IMR-90 (cell line): Measurements from ENCODE around the gene PLOD1. TPM values are rescaled to one million over a fixed set of nuclear protein-coding genes. Genes with fewer than 3 reads are reported as not detected.
A peak's percentile ranks its signal among the peaks of the same experiment; 100 is the strongest.

ENCODE experiments used
- ATAC-seq: fragments of 200-7000 bp; cut with Tn5 transposase; 2 replicates; pipeline ENCODE4 v1.9.1; 2020; ENCODE audit warnings: low read depth, mild to moderate bottlenecking, moderate library complexity
- BruUV-seq: library from RNA; stranded (reverse); fragments of 400-500 nt; replicated peaks from 2 replicates; lab custom pipeline; 2021; lab: Mats Ljungman, UMichigan
- CTCF ChIA-PET: fragments of 300-600 bp; formaldehyde crosslinking; extraction: SDS; loops from one replicate; lab custom pipeline; 2021; ENCODE audit warnings: antibody characterized with exemption; lab: Yijun Ruan, JAX
- POLR2A ChIA-PET: fragments of 300-600 bp; sonication (Branson Sonifier 250); formaldehyde crosslinking; loops from one replicate; lab custom pipeline; 2022; ENCODE audit warnings: antibody characterized with exemption; ENCODE audit not compliant: unreplicated experiment; lab: Charles Lee
- DNase-seq: peaks from one replicate; pipeline ENCODE4 v3.0.0; 2013
- H2AFZ ChIP-seq: replicated peaks from 2 replicates; pipeline ENCODE3; 2013; ENCODE audit warnings: low read length, mild to moderate bottlenecking; ENCODE audit not compliant: poor library complexity
- H2AK5ac ChIP-seq: 2 replicates; pipeline ENCODE4 v1.6.1; 2013; ENCODE audit warnings: low read depth, low read length, inconsistent platforms
- H2AK9ac ChIP-seq: replicated peaks from 2 replicates; pipeline ENCODE3; 2013; ENCODE audit warnings: mild to moderate bottlenecking, low read depth, low read length, moderate library complexity; ENCODE audit not compliant: poor library complexity
- H2BK120ac ChIP-seq: 2 replicates; pipeline ENCODE4 v1.6.1; 2013; ENCODE audit warnings: low read depth, low read length, inconsistent platforms
- H2BK15ac ChIP-seq: 3 replicates; pipeline ENCODE4 v1.6.1; 2013; ENCODE audit warnings: low read depth, low read length, inconsistent platforms
- H2BK20ac ChIP-seq: 2 replicates; pipeline ENCODE4 v1.6.1; 2013; ENCODE audit warnings: low read depth, mild to moderate bottlenecking, inconsistent platforms, low read length, moderate library complexity
- H2BK5ac ChIP-seq: 2 replicates; pipeline ENCODE4 v1.6.1; 2013; ENCODE audit warnings: mild to moderate bottlenecking, low read depth, low read length, inconsistent platforms; ENCODE audit not compliant: poor library complexity, severe bottlenecking
- H3K14ac ChIP-seq: replicated peaks from 2 replicates; pipeline ENCODE4 v1.6.1; 2013; ENCODE audit warnings: low read depth, low read length, inconsistent platforms
- H3K18ac ChIP-seq: 2 replicates; pipeline ENCODE4 v1.6.1; 2013; ENCODE audit warnings: low read depth, low read length, control low read depth
- H3K23ac ChIP-seq: 2 replicates; pipeline ENCODE4 v1.6.1; 2013; ENCODE audit warnings: low read depth, low read length, inconsistent platforms
- H3K27ac ChIP-seq: 2 replicates; pipeline ENCODE4 v1.5.1; 2013; ENCODE audit warnings: mild to moderate bottlenecking, control low read depth, low read length; ENCODE audit not compliant: insufficient read depth
- H3K27me3 ChIP-seq: 2 replicates; pipeline ENCODE4 v1.6.1; 2013; ENCODE audit warnings: low read length; ENCODE audit not compliant: control insufficient read depth, insufficient read depth
- H3K36me3 ChIP-seq: 2 replicates; pipeline ENCODE4 v1.6.1; 2013; ENCODE audit warnings: low read length, mixed read lengths; ENCODE audit not compliant: control insufficient read depth, insufficient read depth
- H3K4ac ChIP-seq: 2 replicates; pipeline ENCODE4 v1.6.1; 2013; ENCODE audit warnings: low read depth, low read length, inconsistent platforms
- H3K4me1 ChIP-seq: 2 replicates; pipeline ENCODE4 v1.6.1; 2013; ENCODE audit warnings: low read length, mixed read lengths; ENCODE audit not compliant: control insufficient read depth, insufficient read depth
- H3K4me2 ChIP-seq: 2 replicates; pipeline ENCODE4 v1.6.1; 2013; ENCODE audit warnings: low read depth, mild to moderate bottlenecking, control low read depth, low read length, moderate library complexity
- H3K4me3 ChIP-seq: 2 replicates; pipeline ENCODE4 v1.5.1; 2013; ENCODE audit warnings: low read depth, mild to moderate bottlenecking, control low read depth, low read length, moderate library complexity; ENCODE audit not compliant: insufficient read depth
- H3K56ac ChIP-seq: 2 replicates; pipeline ENCODE4 v1.6.1; 2013; ENCODE audit warnings: low read length, inconsistent platforms; ENCODE audit not compliant: insufficient read depth; ENCODE audit errors: extremely low read depth
- H3K79me1 ChIP-seq, 2 experiments: 2 replicates each; pipeline ENCODE4 v1.6.1; 2013; ENCODE audit warnings: low read length in 2 of 2, inconsistent platforms in 1 of 2, low read depth in 1 of 2
- H3K9ac ChIP-seq: 2 replicates; pipeline ENCODE4 v1.6.1; 2013; ENCODE audit warnings: low read depth, low read length, control low read depth
- H3K9me1 ChIP-seq: 2 replicates; pipeline ENCODE4 v1.6.1; 2013; ENCODE audit warnings: low read length, inconsistent platforms; ENCODE audit not compliant: insufficient read depth
- H3K9me3 ChIP-seq: 2 replicates; pipeline ENCODE4 v1.6.1; 2013; ENCODE audit warnings: low read length; ENCODE audit not compliant: control insufficient read depth, insufficient read depth
- H4K20me1 ChIP-seq: 2 replicates; pipeline ENCODE4 v1.6.1; 2013; ENCODE audit warnings: low read length, inconsistent platforms; ENCODE audit not compliant: insufficient read depth
- H4K5ac ChIP-seq: 2 replicates; pipeline ENCODE4 v1.6.1; 2013; ENCODE audit warnings: mild to moderate bottlenecking, low read depth, low read length, control low read depth
- H4K8ac ChIP-seq, 2 experiments: 2 replicates each; pipeline ENCODE4 v1.6.1; 2013; ENCODE audit warnings: low read depth in 2 of 2, low read length in 2 of 2, control low read depth in 1 of 2, inconsistent platforms in 1 of 2
- H4K91ac ChIP-seq: 2 replicates; pipeline ENCODE4 v1.6.1; 2013; ENCODE audit warnings: low read depth, low read length, inconsistent platforms; ENCODE audit not compliant: insufficient read depth
- CEBPB ChIP-seq: IDR thresholded peaks from 2 replicates; pipeline ENCODE4 v1.6.1; 2012; ENCODE audit warnings: low read depth, low read length, improper control_type of control experiment
- CHD1 ChIP-seq: IDR thresholded peaks from 2 replicates; pipeline ENCODE4 v1.6.1; 2012; ENCODE audit warnings: low read depth, low read length, improper control_type of control experiment
- FOS ChIP-seq: fragments of 150-350 bp; IDR thresholded peaks from 2 replicates; pipeline ENCODE4 v1.6.1; 2016; ENCODE audit warnings: low read depth, low read length
- MAZ ChIP-seq: IDR thresholded peaks from 2 replicates; pipeline ENCODE4 v1.6.1; 2012; ENCODE audit warnings: low read depth, mild to moderate bottlenecking, low read length, improper control_type of control experiment, moderate library complexity, borderline replicate concordance
- MXI1 ChIP-seq: IDR thresholded peaks from 2 replicates; pipeline ENCODE4 v1.6.1; 2012; ENCODE audit warnings: low read depth, mild to moderate bottlenecking, low read length, moderate library complexity, borderline replicate concordance
- NFE2L2 ChIP-seq: fragments of 150-350 bp; IDR thresholded peaks from 2 replicates; pipeline ENCODE4 v1.6.1; 2016; ENCODE audit warnings: low read depth, mild to moderate bottlenecking, low read length
- POLR2A ChIP-seq: IDR thresholded peaks from 2 replicates; pipeline ENCODE4 v1.6.1; 2012; ENCODE audit warnings: mild to moderate bottlenecking, low read depth, low read length
- RAD21 ChIP-seq: IDR thresholded peaks from 2 replicates; pipeline ENCODE4 v1.6.1; 2012; ENCODE audit warnings: low read length, improper control_type of control experiment
- RCOR1 ChIP-seq: IDR thresholded peaks from 2 replicates; pipeline ENCODE4 v1.6.1; 2012; ENCODE audit warnings: mild to moderate bottlenecking, low read length, improper control_type of control experiment; ENCODE audit not compliant: insufficient replicate concordance
- RFX5 ChIP-seq: IDR thresholded peaks from 2 replicates; pipeline ENCODE4 v1.8.0; 2012; ENCODE audit warnings: low read depth, mild to moderate bottlenecking, low read length, moderate library complexity
- WGBS, 2 experiments: methylation state at CpG; one replicate each; pipeline versions ENCODE4 v1.1.5 to v1.1.7; 2013; ENCODE audit warnings: missing lambda C conversion rate in 2 of 2; ENCODE audit not compliant: insufficient read length in 1 of 2; ENCODE audit errors: extremely low coverage in 2 of 2; 5-methylcytosine and 5-hydroxymethylcytosine counted together
- dilution Hi-C: fragments of 300-500 bp; cut with HindIII; formaldehyde crosslinking; loops from one replicate; pipeline ENCODE4 v1.14.3; 2018; ENCODE audit warnings: low sequenced_read_pairs; ENCODE audit not compliant: unreplicated experiment
- in situ Hi-C: fragments of 300-500 bp; cut with MboI; formaldehyde crosslinking; loops from 3 replicates; pipeline ENCODE4 v1.14.3; 2019; ENCODE audit warnings: low sequenced_read_pairs, inconsistent platforms, mixed read lengths
- intact Hi-C: fragments of 100-400 bp; cut with micrococcal nuclease; formaldehyde crosslinking; loops from 2 replicates; pipeline ENCODE4 v1.10.0; 2022
- polyA plus RNA-seq, 3 experiments: library from polyadenylated mRNA; depleted of rRNA; stranded (reverse); fragments of >200 nt; gene quantifications; 2 replicates each; pipeline ENCODE4 v1.2.3, GENCODE V29; 2012; ENCODE audit warnings: low replicate concordance in 1 of 3
- total RNA-seq: library from RNA; depleted of rRNA; stranded (reverse); fragments of >200 nt; gene quantifications from 2 replicates; pipeline ENCODE4 v1.2.3, GENCODE V29; 2012
- TF ChIP-seq, protein P1 (sequence below): fragments of 150-350 bp; IDR thresholded peaks from 2 replicates; pipeline ENCODE4 v1.6.1; 2017; ENCODE audit warnings: mild to moderate bottlenecking, antibody characterized with exemption, low read length, low read depth
- TF ChIP-seq, protein P2 (sequence below): conservative IDR thresholded peaks from 2 replicates; pipeline ENCODE4 v1.5.1; 2012; ENCODE audit warnings: mild to moderate bottlenecking, low read depth, low read length, improper control_type of control experiment

Gene PLOD1
- total and polyA plus RNA-seq, 2 of the 4 experiments (the other 2 are of a cell fraction): 283 to 609 TPM

DNA sequence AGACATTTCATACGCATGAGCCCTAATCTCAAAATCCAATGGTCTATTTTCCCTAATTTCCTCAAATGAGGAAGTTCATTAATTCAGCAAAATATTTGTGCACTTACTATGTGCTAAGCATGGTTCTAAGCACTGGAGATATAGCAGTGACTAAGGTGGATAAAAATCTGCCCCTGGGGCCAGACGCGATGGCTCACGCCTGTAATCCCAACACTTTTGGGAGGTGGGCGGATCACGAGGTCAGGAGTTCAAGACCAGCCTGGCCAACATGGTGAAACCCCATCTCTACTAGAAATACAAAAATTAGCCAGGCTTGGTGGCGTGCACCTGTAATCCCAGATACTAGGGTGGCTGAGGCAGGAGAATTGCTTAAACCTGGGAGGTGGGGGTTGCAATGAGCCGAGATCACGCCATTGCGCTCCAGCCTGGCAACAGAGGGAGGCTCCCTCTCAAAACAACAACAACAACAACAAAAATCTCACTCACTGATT is 80.5 kb downstream of the PLOD1 start:
- Histone ChIP-seq H3K4me1 (peaks cover 2% of the 10 kb centered on the region; the same call in 1 of the 2 replicates), H2AK9ac (no peak overlapping the region), H4K8ac (no peak overlapping the region), H3K27me3 (no peaks in the 10 kb centered on the region), H2AFZ (no peak overlapping the region), H2BK5ac (peak overlapping the region; percentile 1), H3K36me3 (peaks cover 29% of the 10 kb centered on the region), H4K20me1 (no peaks in the 10 kb centered on the region), H3K4ac (no peak overlapping the region), H2BK120ac (no peak overlapping the region), H2AK5ac (no peak overlapping the region), H2BK20ac (no peak overlapping the region), H3K79me1 (peaks cover 0 to 4% of the 10 kb centered on the region in 2 experiments; a peak in 3 of 4 replicates), H3K56ac (no peak overlapping the region), H3K14ac (no peak overlapping the region), H3K4me2 (no peak overlapping the region), H3K18ac (no peak overlapping the region), H3K4me3 (no peak overlapping the region), H3K9me3 (no peaks in the 10 kb centered on the region), H4K5ac (no peak overlapping the region), H3K9me1 (no peaks in the 10 kb centered on the region; the same call in 1 of the 2 replicates), H4K91ac (no peak overlapping the region), H3K23ac (no peak overlapping the region), H3K27ac (no peak overlapping the region), H2BK15ac (no peak overlapping the region), H3K9ac (no peak overlapping the region)
- in situ Hi-C loops: no loop called here
- POLR2A ChIA-PET: no interaction called here
- no TSS peak for BruUV-seq
- TF ChIP-seq POLR2A (no peak), MAZ (no peak), CEBPB (no peak), NFE2L2 (no peak), RAD21 (no peak), CHD1 (no peak), MXI1 (no peak), RFX5 (no peak), RCOR1 (no peak), FOS (no peak)
- TF ChIP-seq, protein P1, sequence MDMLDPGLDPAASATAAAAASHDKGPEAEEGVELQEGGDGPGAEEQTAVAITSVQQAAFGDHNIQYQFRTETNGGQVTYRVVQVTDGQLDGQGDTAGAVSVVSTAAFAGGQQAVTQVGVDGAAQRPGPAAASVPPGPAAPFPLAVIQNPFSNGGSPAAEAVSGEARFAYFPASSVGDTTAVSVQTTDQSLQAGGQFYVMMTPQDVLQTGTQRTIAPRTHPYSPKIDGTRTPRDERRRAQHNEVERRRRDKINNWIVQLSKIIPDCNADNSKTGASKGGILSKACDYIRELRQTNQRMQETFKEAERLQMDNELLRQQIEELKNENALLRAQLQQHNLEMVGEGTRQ: no peak
- TF ChIP-seq, protein P2, sequence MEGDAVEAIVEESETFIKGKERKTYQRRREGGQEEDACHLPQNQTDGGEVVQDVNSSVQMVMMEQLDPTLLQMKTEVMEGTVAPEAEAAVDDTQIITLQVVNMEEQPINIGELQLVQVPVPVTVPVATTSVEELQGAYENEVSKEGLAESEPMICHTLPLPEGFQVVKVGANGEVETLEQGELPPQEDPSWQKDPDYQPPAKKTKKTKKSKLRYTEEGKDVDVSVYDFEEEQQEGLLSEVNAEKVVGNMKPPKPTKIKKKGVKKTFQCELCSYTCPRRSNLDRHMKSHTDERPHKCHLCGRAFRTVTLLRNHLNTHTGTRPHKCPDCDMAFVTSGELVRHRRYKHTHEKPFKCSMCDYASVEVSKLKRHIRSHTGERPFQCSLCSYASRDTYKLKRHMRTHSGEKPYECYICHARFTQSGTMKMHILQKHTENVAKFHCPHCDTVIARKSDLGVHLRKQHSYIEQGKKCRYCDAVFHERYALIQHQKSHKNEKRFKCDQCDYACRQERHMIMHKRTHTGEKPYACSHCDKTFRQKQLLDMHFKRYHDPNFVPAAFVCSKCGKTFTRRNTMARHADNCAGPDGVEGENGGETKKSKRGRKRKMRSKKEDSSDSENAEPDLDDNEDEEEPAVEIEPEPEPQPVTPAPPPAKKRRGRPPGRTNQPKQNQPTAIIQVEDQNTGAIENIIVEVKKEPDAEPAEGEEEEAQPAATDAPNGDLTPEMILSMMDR: no peak
- CTCF ChIA-PET: no interaction called here
- no peak for ATAC-seq
- DNase-seq: peak; percentile 14
- dilution Hi-C loops: no loop called here
- WGBS, 2 experiments: 70% methylated on average over 2 of the region's 10 CpGs; no CpG with 5 or more reads in 1 of the 2 experiments
- intact Hi-C loops: loop anchor here (5.0 kb wide), 1 partner anchor 192 kb away; no protein-coding TSS in a partner anchor
